NT2/D1 (cell line): Measurements from ENCODE around the gene CAPRIN2.

Source experiments
- SUZ12 ChIP-seq: IDR thresholded peaks from 2 replicates; pipeline ENCODE4 v1.6.1; 2011; ENCODE audit not compliant: insufficient read length, insufficient read depth; ENCODE audit errors: extremely low read depth
- YY1 ChIP-seq: IDR thresholded peaks from 2 replicates; pipeline ENCODE4 v1.6.1; 2011; ENCODE audit not compliant: insufficient read length, insufficient read depth
- ZNF274 ChIP-seq: IDR thresholded peaks from 2 replicates; pipeline ENCODE4 v1.6.1; 2011; ENCODE audit warnings: mild to moderate bottlenecking, low read depth, low read length

- TF ChIP-seq ZNF274 (no peak), YY1 (no peak), SUZ12 (no peak)
Measured at GRCh38 chr12:30706476-30706875, 48.3 kb downstream of the CAPRIN2 start.
